Measurements from ENCODE around the gene ATP11C.
"Not testable (repeated sequence)": the region's sequence is repeated elsewhere in the genome, so short reads cannot be mapped to it uniquely, and the experiment has no call there.

The ATP11C gene

GRCh38 chrX:139702658-139703057 is 230.2 kb downstream of the ATP11C start:
- no peak for FAIRE-seq

DNA sequence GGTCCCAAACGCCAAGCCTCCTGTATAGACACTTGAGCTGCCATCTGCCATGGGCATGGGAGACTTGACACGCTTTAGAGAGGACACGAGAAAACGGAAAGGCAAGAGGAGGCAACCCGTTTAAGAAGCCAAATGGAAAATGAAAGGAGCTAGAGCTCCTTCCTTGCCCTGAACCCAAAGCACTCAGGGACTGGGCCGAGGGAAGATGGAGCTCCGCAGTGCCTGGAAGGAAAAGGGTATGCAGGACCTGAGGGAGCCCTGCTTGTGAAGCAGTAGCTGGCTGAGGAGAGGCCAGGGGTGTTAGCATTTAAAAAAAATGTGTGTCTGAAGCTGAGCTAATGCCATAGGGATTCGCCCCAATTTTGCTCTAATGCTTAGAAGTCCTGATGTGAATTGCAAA is 239.9 kb downstream of the ATP11C start:
- no peak for FAIRE-seq

DNA sequence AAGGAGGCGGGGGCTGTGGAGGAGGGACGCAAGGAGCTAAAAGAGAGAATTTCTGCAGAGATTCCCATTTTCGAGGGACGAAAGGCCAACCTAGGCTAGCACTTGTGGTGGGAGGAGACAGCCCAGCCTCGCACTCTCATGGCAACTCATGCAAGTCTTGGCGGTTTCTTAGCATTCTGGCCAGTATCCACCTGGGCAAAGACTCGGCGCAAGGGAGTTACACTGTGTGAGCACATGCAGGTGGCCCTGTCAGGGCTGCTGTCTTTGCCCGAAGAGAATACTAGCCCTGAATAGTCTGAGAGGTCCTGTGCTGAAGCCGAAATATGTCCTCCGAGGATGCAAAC is 240.4 kb downstream of the ATP11C start:
- no peak for FAIRE-seq

- no peak for FAIRE-seq
Measured at GRCh38 chrX:139691843-139692505, 240.9 kb downstream of the ATP11C start.

DNA sequence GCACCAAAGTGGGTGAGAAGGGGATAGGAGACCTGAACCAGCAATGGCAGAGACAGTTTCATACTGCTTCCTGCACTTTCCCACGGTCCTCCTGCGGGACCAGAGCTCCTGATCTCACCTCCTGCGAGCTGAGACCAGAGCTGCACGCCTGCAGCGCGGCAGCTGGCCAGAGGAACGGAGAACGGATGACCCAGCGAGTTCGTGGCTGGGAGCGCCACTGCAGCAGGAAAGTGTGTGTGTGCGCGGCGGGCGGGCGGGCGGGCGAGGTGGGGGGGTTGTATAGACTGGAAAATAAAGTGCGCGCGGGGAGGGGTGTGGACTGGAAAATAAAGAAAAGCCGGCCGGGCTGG is 241.4 kb downstream of the ATP11C start:
- FAIRE-seq, result no peak

DNA sequence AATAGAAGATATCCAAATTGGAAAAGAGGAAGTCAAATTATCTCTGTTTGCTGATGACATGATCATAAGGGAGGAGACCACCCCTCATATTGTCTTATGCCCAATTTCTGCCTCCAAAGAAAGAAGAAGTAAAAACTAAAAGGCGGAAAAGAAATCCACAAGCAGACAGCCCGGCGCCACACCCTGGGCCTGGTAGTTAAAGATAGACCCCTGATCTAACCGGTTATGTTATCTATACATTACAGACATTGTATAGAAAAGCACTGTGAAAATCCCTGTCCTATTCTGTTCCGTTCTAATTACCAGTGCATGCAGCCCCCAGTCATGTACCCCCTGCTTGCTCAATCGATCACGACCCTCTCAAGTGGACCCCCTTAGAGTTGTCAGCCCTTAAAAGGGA is 247.7 kb downstream of the ATP11C start:
- not testable (repeated sequence) for FAIRE-seq

DNA sequence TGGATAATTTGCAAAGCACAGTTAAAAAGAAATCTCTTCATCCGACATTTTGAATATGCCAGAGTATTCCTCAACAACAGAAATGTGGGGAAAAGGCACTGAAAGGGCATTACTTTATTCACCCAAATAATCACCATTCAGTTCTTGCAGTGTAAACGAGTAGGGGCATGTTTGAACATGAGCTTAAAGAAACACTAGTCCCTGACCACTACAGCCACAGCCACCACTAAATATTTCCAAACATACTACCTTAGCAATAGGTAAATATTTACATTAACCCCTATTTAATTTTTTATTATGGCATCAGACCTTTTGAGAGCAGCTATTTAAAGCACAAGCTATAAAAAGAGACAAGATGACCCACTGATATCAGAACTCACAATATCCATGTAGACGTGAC is 252.5 kb downstream of the ATP11C start:
- FAIRE-seq, result no peak

All from islet of Langerhans (tissue), 1 donor.